GM19467 (cell line): ENCODE measurements around the gene SYS1.
"Not testable (repeated sequence)": the region's sequence is repeated elsewhere in the genome, so short reads cannot be mapped to it uniquely, and the experiment has no call there.

Source experiments
- ATAC-seq: cut with Tn5 transposase; IDR thresholded peaks from one replicate; pipeline ENCODE4 v1.9.1; 2021; ENCODE audit warnings: mild to moderate bottlenecking, moderate library complexity; ENCODE audit not compliant: unreplicated experiment

SYS1 gene

GRCh38 chr20:45339084-45339483 lies 23.9 kb upstream of the SYS1 start:
- ATAC-seq = no peak

GRCh38 chr20:45339799-45340198 lies 23.2 kb upstream of the SYS1 start:
- ATAC-seq = no peak

- ATAC-seq = no peak
Observed at GRCh38 chr20:45340236-45340847, 22.6 kb upstream of the SYS1 start.

GRCh38 chr20:45340951-45341350 lies 22.0 kb upstream of the SYS1 start:
- ATAC-seq = no peak

GRCh38 chr20:45341579-45341938 lies 21.4 kb upstream of the SYS1 start:
- ATAC-seq = no peak

GRCh38 chr20:45341939-45342854 lies 20.8 kb upstream of the SYS1 start:
- no peak for ATAC-seq

GRCh38 chr20:45342855-45343531 lies 20.0 kb upstream of the SYS1 start:
- ATAC-seq = no peak

- ATAC-seq = no peak
Observed at GRCh38 chr20:45343532-45344167, 19.3 kb upstream of the SYS1 start.

- ATAC-seq = no peak
Observed at GRCh38 chr20:45344168-45344860, 18.6 kb upstream of the SYS1 start.

GRCh38 chr20:45345104-45345936 lies 17.6 kb upstream of the SYS1 start:
- no peak for ATAC-seq

- ATAC-seq = no peak
Observed at GRCh38 chr20:45346291-45346718, 16.7 kb upstream of the SYS1 start.

- ATAC-seq = no peak
Observed at GRCh38 chr20:45346851-45347250, 16.1 kb upstream of the SYS1 start.

GRCh38 chr20:45347297-45347935 lies 15.5 kb upstream of the SYS1 start:
- no peak for ATAC-seq

- no peak for ATAC-seq
Observed at GRCh38 chr20:45347936-45348778, 14.8 kb upstream of the SYS1 start, which contains the start of gene SDC4. Gene SDC4, minus strand, starts transcription at chr20:45348424. Its CDS starts 40 bp downstream, at chr20:45348384.

GRCh38 chr20:45350217-45350616 lies 12.7 kb upstream of the SYS1 start:
- ATAC-seq = no peak

GRCh38 chr20:45350795-45351194 lies 12.2 kb upstream of the SYS1 start:
- not testable (repeated sequence) for ATAC-seq

GRCh38 chr20:45352729-45353128 lies 10.2 kb upstream of the SYS1 start:
- ATAC-seq = no peak

GRCh38 chr20:45353746-45354145 lies 9.2 kb upstream of the SYS1 start:
- no peak for ATAC-seq
